SK-N-MC (cell line): ENCODE data around the gene MFSD12.

Source experiments
- DNase-seq: peaks from one replicate; pipeline ENCODE4 v3.0.0-alpha.2; 2011; ENCODE audit warnings: low read depth, low spot score
- H3K27ac ChIP-seq: fragments of 200-600 bp; sonication (generic); 2 replicates; pipeline ENCODE4 v1.5.1; 2016; ENCODE audit warnings: mixed run types
- H3K36me3 ChIP-seq: fragments of 200-600 bp; sonication (generic); 2 replicates; pipeline ENCODE4 v1.6.1; 2017; ENCODE audit warnings: antibody characterized with exemption, low read length, mixed read lengths; ENCODE audit not compliant: insufficient read depth
- H3K4me3 ChIP-seq: fragments of 200-600 bp; sonication (generic); 2 replicates; pipeline ENCODE4 v1.5.1; 2016
- H3K9ac ChIP-seq: fragments of 200-600 bp; sonication (generic); 2 replicates; pipeline ENCODE4 v1.8.0; 2017; ENCODE audit warnings: mixed run types, mixed read lengths; ENCODE audit not compliant: insufficient read length
- H3K9me3 ChIP-seq: fragments of 200-600 bp; sonication (generic); 2 replicates; pipeline ENCODE4 v1.6.1; 2017; ENCODE audit warnings: low read depth, mild to moderate bottlenecking, antibody characterized with exemption, low read length, moderate library complexity, mixed read lengths
- EZH2 ChIP-seq: fragments of 200-600 bp; sonication (generic); IDR thresholded peaks from one replicate; pipeline ENCODE4 v1.6.1; 2017; ENCODE audit warnings: antibody characterized with exemption
- FOXP2 ChIP-seq: optimal IDR thresholded peaks from 2 replicates; pipeline ENCODE3; 2011; ENCODE audit warnings: mild to moderate bottlenecking, moderate library complexity; ENCODE audit not compliant: insufficient read depth; ENCODE audit errors: extremely low read length, control extremely low read depth
- POLR2AphosphoS5 ChIP-seq: IDR thresholded peaks from 2 replicates; pipeline ENCODE4 v1.6.1; 2012; ENCODE audit warnings: mild to moderate bottlenecking, low read depth, low read length, borderline replicate concordance

MFSD12 gene

GRCh38 chr19:3518255-3518654 is 39.1 kb downstream of the MFSD12 start:
- H3K9ac ChIP-seq = no peak overlapping the region
- no peak overlapping the region for H3K27ac ChIP-seq
- H3K9me3 ChIP-seq = no peaks in the 10 kb centered on the region
- H3K4me3 ChIP-seq = no peak overlapping the region
- H3K36me3 ChIP-seq = no peaks in the 10 kb centered on the region; the same call in 1 of the 2 replicates
- no peak for TF ChIP-seq POLR2AphosphoS5
- TF ChIP-seq EZH2 = no peak
- no peak for TF ChIP-seq FOXP2
- no peak for DNase-seq

- no peak for TF ChIP-seq EZH2
- TF ChIP-seq POLR2AphosphoS5 = no peak
- H3K9me3 ChIP-seq = no peaks in the 10 kb centered on the region
- DNase-seq = no peak
- H3K4me3 ChIP-seq = no peak overlapping the region
- no peak overlapping the region for H3K27ac ChIP-seq
- H3K9ac ChIP-seq = no peak overlapping the region
- no peaks in the 10 kb centered on the region; the same call in 1 of the 2 replicates for H3K36me3 ChIP-seq
Observed at GRCh38 chr19:3517638-3518037, 39.7 kb downstream of the MFSD12 start.

- DNase-seq = no peak
- H3K4me3 ChIP-seq = no peak overlapping the region
- TF ChIP-seq EZH2 (no peak), POLR2AphosphoS5 (no peak), FOXP2 (no peak)
- H3K27ac ChIP-seq = no peak overlapping the region
- H3K9me3 ChIP-seq = no peaks in the 10 kb centered on the region
- no peaks in the 10 kb centered on the region; the same call in 1 of the 2 replicates for H3K36me3 ChIP-seq
- H3K9ac ChIP-seq = no peak overlapping the region
Observed at GRCh38 chr19:3516675-3517207, 40.6 kb downstream of the MFSD12 start.

GRCh38 chr19:3515891-3516422 is 41.4 kb downstream of the MFSD12 start:
- H3K27ac ChIP-seq = no peak overlapping the region; the same call in 1 of the 2 replicates
- no peaks in the 10 kb centered on the region for H3K9me3 ChIP-seq
- TF ChIP-seq EZH2 (no peak), FOXP2 (no peak), POLR2AphosphoS5 (no peak)
- no peak overlapping the region for H3K9ac ChIP-seq
- H3K36me3 ChIP-seq = no peaks in the 10 kb centered on the region; the same call in 1 of the 2 replicates
- DNase-seq = no peak
- no peak overlapping the region for H3K4me3 ChIP-seq

- no peak for TF ChIP-seq EZH2
- no peak for TF ChIP-seq FOXP2
- no peak for TF ChIP-seq POLR2AphosphoS5
- Histone ChIP-seq H3K9ac (no peak overlapping the region), H3K4me3 (no peak overlapping the region), H3K9me3 (no peaks in the 10 kb centered on the region), H3K36me3 (peaks cover 7% of the 10 kb centered on the region; the same call in 1 of the 2 replicates), H3K27ac (no peak overlapping the region)
- no peak for DNase-seq
Observed at GRCh38 chr19:3514930-3515329, 42.5 kb downstream of the MFSD12 start.

- Histone ChIP-seq H3K4me3 (no peak overlapping the region), H3K27ac (no peak overlapping the region), H3K36me3 (peaks cover 21% of the 10 kb centered on the region; the same call in 1 of the 2 replicates), H3K9ac (no peak overlapping the region), H3K9me3 (no peaks in the 10 kb centered on the region)
- no peak for TF ChIP-seq POLR2AphosphoS5
- no peak for TF ChIP-seq FOXP2
- DNase-seq = no peak
Observed at GRCh38 chr19:3513229-3514140, 43.9 kb downstream of the MFSD12 start.

GRCh38 chr19:3512562-3513228 is 44.7 kb downstream of the MFSD12 start:
- H3K9me3 ChIP-seq = no peaks in the 10 kb centered on the region
- no peak overlapping the region for H3K9ac ChIP-seq
- DNase-seq = no peak
- H3K36me3 ChIP-seq = peaks cover 21% of the 10 kb centered on the region; the same call in 1 of the 2 replicates
- TF ChIP-seq EZH2 = no peak
- no peak for TF ChIP-seq POLR2AphosphoS5
- no peak for TF ChIP-seq FOXP2
- no peak overlapping the region for H3K27ac ChIP-seq
- no peak overlapping the region for H3K4me3 ChIP-seq
